SKM-1 treated with dmso at 0.1 percent for 144 hours (cell line): Measurements from ENCODE around the gene STX8.

ENCODE experiments used
- DNase-seq: peaks from one replicate; lab custom pipeline; 2025; ENCODE audit not compliant: unreplicated experiment; lab: John Stamatoyannopoulos, UW

STX8 gene

GRCh38 chr17:9215465-9215864, 360.2 kb downstream of the STX8 start:
- DNase-seq = no peak

GRCh38 chr17:9213303-9213640, 362.3 kb downstream of the STX8 start:
- no peak for DNase-seq

GRCh38 chr17:9212376-9213302, 363.0 kb downstream of the STX8 start:
- DNase-seq = no peak

GRCh38 chr17:9211133-9211765, 364.4 kb downstream of the STX8 start:
- no peak for DNase-seq

GRCh38 chr17:9209781-9210370, 365.7 kb downstream of the STX8 start:
- DNase-seq = no peak

- DNase-seq = no peak
Measured at GRCh38 chr17:9209347-9209746, 366.3 kb downstream of the STX8 start.

- DNase-seq = no peak
Measured at GRCh38 chr17:9208381-9209105, 367.1 kb downstream of the STX8 start.

GRCh38 chr17:9206741-9207332, 368.8 kb downstream of the STX8 start:
- DNase-seq = no peak

- no peak for DNase-seq
Measured at GRCh38 chr17:9206410-9206703, 369.3 kb downstream of the STX8 start.

- no peak for DNase-seq
Measured at GRCh38 chr17:9205520-9206409, 369.9 kb downstream of the STX8 start.

- DNase-seq = no peak
Measured at GRCh38 chr17:9204637-9205329, 370.8 kb downstream of the STX8 start.

GRCh38 chr17:9203771-9204425, 371.7 kb downstream of the STX8 start:
- DNase-seq = peak; percentile 10

GRCh38 chr17:9202532-9202931, 373.1 kb downstream of the STX8 start:
- no peak for DNase-seq

GRCh38 chr17:9200699-9201359, 374.8 kb downstream of the STX8 start:
- no peak for DNase-seq
